DMS79 treated with DMSO at 0.1 percent for 48 hours (cell line): Measurements from ENCODE around the gene N4BP2.
"Not testable (repeated sequence)": the region's sequence is repeated elsewhere in the genome, so short reads cannot be mapped to it uniquely, and the experiment has no call there.

Source experiments
- DNase-seq: peaks from one replicate; lab custom pipeline; 2025; lab: John Stamatoyannopoulos, UW

The N4BP2 gene

DNA sequence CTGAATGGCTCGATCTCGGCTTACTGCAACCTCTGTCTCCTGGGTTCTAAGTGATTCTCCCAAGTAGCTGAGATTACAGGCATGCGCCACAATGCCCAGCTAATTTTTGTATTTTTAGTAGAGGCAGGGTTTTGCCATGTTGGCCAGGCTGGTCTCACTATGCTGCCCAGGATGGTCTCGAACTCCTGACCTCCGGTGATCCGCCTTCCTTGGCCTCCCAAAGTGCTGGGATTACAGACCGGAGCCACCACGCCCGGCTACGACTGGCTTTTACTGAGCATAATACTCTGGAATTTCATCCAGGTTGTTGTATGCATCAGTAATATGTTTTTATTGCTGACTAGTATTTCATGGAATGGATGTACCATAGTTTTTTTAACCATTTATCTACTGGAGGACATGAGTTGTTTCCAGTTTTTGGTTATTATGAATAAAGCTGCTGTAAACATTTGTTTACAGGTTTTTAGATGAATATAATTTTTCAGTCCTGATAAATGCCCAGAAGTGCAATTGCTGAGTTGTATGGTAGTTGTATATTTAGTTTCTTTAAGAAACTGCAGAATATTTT lies 31.2 kb downstream of the N4BP2 start:
- DNase-seq = no peak

DNA sequence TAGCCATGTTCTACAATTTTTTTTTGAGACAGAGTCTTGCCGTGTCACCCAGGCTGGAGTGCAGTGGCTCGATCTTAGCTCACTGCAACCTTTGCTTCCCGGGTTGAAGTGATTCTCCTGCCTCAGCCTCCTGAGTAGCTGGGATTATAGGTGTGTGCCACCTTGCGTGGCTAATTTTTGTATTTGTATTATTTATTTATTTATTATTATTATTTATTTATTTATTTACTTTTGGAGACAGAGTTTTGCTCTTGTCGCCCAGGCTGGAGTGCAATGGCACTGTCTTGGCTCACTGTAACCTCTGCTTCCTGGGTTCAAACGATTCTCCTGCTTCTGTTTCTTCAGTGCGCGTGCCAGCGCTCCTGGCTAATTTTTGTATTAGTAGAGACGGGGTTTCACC lies 36.8 kb downstream of the N4BP2 start:
- not testable (repeated sequence) for DNase-seq

DNA sequence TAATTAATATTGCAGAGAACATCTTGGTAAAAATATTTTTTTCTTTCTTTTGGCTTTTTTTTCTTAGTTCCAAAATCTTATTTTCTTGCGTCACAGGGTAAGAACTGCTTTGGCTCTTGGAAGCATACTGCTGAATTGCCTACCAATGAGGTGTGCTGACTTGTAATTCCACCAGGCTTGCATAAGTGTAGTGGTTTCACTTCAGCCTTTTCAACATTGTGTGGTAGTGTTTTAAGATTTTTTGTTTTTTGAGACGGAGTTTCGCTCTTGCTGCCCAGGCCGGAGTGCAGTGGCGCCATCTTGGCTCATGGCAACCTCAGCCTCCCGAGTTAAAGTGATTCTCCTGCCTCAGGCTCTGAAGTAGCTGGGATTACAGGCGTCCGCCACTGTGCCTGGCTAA lies 42.4 kb downstream of the N4BP2 start:
- DNase-seq = no peak

DNA sequence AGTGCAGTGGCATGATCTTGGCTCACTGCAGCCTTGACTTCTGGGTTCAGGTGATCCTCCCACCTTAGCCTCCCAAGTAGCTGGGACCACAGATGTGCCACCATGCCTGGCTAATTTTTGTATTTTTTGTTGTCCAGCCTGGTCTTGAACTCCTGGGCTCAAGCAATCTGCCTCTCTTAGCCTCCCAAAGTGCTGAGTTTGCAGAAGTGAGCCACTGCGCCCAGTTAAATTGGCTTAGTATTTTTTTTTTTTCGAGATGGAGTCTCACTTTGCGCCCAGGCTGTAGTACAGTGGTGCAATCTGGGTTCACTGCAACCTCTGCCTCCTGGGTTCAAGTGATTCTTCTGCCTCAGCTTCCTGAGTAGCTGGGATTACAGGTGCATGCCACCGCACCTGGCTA lies 50.5 kb downstream of the N4BP2 start:
- not testable (repeated sequence) for DNase-seq

DNA sequence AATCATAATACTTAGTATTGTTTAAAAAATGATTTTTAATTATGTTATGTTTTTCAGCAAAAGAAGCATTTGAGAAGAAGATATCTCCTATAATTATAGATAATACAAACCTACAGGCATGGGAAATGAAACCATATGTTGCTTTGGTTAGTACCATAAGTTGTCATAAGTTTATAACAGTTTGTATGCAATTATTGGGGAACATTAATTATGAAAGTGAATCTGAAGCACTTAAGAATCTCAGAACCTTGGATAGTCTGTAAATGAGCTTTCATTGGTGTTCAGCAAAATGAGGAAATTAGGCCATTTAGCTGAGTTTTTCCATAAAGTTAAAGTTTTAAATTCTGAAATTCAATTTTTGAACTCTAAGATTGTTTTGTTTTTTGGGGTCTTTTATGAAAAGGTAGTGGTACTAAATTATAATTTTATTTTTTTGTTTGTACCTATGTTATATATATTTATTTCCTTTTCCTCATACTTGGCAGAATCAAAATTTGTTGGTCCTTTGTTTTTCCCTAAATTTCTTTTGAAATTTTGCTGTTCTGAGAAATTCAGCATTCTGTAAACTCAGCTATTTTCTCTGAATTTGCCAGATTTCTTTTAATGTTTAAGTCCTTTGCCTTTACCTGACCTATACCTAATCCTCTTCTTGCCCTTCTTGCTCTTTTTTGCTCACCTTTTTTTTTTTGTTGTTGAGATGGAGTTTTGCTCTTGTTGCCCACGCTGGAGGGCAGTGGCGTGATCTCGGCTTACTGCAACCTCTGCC lies 55.6 kb downstream of the N4BP2 start:
- DNase-seq = no peak

DNA sequence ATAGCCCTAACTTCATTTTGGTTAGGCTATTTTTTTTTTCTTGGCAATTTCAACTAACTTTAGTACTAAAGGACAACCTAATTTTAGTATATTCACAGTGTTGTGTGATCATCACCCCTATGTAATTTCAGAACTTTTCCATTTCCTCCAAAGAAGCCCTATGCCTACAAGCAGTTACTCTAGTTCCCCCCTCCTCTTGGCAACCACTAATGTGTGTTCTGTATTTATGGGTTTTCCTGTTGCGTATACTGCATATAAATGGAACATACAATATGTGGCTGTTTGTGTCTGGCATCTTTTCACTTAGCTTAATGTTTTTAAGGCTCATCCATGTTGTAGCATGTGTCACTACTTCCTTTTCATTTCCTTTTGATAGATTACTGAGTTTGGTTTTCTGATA lies 57.6 kb downstream of the N4BP2 start:
- no peak for DNase-seq

DNA sequence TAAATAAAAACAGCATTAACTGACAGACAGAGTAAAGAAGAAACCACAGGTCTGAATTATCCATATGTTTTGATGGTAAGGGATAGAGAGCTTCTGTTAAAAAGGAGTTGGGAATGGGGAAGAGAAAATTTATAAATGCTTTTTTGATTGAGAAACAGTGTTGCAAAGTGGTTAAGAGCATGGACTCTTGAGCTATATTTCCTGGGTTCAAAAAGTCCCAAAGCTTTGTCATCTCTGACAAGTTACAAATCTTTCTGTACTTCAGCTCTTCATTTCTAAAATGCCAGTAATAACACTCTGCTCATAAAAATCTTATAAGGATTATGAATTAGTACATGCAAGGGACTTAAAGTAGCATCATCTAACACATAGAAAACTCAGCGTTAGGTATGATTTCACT lies 62.2 kb downstream of the N4BP2 start:
- DNase-seq = no peak

DNA sequence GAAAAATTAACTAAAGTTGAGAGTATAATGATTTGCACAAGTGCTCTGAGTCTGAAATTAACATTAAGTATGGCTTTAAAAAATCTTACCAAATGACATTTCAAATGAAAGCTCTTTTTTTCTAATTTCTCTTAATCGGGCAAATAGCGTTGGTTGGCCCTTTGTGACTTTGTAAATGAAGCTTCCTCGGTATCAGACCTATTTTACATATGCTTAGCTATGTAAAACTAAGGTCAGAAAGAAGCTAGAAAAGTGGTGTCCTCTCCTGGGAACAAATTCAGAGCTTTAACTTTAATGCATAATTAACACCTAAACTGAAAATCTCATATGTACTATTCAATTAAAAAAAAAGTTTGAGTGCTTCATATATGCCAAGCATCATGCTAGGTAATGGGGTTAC lies 62.7 kb downstream of the N4BP2 start:
- no peak for DNase-seq

DNA sequence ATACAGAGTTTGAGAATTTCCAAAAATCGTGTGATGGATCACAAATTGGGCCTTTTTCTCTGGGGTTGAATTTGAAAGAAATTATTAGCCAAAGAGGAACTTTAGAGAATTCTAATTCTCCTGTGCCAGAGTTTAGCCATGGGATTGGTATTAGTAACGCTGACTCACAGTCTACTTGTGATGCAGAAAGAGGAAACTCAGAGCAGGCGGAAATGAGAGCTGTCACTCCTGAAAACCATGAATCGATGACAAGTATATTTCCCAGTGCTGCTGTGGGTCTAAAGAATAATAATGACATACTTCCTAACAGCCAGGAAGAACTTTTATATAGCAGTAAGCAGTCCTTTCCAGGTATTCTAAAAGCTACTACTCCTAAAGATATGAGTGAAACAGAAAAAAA lies 64.9 kb downstream of the N4BP2 start:
- no peak for DNase-seq

DNA sequence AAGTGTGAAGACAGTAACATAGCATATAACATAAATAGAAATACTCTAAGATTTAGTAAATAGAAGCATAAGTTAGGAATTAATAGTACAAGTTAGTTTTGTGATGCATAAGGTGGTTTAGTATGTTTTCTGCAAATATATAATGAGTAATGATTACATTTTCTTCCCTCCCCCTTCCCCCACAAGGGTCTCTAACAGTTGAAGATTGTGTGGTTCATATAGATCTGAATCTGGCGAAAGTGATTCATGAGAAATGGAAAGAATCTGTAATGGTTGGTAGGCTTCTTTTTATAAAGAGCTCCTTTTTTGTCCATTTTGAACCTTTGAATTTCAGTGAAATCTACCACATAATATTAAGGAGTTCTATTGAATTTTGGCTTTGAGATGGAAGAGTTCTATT lies 66.3 kb downstream of the N4BP2 start:
- DNase-seq = no peak

DNA sequence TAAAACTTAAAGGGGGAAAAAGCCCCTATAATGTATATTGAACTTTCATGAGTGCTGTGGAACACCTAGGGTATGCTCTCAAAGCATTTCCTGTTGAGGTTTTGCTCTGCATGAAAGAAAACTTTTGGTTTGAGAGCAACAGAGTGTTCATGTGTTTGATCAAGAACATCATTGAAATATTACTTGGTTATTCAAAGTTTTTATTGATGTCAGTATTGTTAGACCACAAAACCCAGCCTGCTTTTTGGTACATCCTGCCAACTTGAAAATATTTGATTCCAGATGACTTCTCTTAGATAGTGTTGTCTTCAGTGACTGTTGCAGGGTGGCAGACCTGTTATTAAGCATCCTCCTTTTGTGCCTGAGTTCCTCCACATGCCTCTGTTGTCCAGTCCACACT lies 68.0 kb downstream of the N4BP2 start:
- no peak for DNase-seq

DNA sequence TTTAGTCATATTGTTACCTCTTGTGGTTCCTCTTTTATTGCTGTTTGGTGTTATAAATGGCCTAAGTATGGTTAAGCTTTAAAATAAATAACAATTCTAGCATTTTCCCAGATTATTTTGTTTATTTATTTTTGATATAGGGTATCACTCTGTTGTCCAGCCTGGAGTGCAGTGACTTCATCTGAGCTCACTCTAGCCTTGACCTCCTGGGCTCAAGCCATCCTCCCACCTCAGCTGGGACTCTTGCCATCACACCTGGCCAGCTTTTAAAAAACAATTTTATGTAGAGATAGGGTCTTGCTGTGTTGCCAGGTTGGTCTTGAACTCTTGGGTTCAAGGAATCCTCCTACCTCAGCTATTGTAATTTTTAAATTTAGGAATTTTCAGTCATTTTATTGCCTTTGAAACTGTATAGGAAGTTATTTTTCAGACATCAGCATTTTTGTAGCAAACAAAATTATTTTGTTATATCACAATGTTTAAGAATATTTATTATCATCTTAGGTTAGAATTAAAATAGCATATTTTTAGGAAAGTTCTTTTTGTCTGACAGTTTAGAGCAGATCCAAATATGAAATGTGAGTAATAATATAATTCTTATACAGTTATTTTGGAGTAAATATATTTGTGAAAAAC lies 73.9 kb downstream of the N4BP2 start:
- DNase-seq = no peak

DNA sequence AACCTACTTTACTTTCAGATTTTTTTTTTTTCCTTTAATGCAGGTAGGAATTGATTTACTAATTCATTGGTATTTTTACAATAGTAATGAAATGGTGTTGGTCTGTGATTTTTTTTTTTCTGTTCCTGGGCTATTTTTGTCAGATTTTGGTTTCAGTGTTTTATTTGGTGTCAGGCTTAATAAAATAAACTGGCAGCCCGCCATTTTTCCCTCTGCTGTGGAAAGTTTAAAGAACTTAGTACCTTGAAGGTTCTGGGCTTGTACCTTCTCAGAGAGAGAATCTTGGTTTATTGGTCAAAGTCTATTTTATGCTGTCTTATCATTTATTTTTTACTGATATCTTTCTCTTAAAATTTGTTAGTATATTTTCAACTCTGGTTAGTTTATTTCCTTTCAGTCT lies 76.2 kb downstream of the N4BP2 start:
- no peak for DNase-seq

DNA sequence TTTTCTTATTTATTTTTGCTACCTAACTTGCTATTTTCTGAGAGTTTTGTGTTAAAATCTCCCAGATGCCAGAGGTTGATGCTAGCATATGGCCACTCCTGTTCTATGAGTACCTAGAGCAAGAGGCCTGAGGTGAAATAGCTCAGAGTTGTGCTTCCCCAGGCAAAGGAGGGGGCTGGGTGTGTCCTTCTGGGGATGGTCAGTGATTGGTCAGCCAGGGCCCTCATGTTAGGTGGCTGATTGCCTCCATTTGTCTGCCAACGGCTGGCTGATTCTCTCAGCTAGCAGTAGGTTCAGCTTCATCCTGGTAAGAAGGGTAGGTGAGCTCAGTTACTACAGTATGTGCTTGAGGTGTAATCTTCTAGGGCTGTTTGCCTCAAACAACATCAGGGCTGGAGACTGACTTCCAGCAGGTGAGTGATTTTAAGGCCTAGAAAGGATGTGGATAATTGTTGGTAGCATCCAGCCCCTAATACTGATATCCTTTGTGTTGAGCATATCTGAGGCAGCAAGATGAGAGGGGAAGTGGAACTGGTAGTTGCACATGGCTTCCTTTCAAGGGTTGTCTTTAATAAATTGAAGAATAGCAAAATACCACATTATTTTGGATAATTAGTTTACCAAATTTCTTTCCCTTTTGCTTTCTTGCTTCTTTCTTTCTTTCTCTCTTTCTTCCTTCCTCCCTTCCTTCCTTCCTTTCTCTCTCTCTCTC lies 77.7 kb downstream of the N4BP2 start:
- no peak for DNase-seq

DNA sequence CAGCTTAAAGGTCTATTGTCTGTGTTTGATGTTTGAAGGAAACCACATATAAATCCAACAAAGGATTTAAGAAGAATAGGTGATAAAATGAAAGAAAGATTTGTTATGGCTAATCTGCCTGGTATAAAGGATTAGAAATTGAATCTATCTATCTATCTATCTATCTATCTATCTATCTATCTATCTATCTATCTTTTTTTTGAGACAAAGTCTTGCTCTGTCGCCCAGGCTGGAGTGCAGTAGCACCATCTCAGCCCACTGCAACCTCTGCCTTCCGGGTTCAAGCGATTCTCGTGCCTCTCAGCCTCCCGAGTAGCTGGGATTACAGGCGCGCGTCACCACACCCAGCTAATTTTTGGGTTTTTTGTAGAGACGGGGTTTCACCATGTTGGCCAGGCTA lies 79.6 kb downstream of the N4BP2 start:
- DNase-seq = not testable (repeated sequence)

DNA sequence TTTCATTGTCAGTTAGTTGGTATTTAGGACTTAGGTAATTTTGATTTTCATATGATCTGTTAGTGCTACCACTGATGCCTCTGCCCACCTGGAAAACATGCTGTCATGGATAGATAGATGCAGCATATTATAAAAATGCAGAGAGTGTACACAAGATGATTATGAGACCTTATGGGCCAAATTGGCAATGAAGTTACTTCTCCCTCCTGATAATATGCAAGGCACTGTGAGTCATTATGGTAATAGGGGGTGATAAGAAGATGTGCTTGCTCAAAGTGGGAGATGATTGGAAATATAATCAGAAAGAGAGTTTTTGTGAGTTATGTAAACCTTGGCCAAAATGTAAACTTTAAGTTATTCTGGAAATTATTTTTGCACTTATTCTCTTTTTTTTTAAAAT lies 83.5 kb downstream of the N4BP2 start:
- no peak for DNase-seq

DNA sequence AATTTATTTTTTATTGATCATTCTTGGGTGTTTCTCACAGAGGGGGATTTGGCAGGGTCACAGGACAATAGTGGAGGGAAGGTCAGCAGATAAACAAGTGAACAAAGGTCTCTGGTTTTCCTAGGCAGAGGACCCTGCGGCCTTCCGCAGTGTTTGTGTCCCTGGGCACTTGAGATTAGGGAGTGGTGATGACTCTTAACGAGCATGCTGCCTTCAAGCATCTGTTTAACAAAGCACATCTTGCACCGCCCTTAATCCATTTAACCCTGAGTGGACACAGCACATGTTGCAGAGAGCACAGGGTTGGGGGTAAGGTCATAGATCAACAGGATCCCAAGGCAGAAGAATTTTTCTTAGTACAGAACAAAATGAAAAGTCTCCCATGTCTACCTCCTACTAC lies 83.9 kb downstream of the N4BP2 start:
- not testable (repeated sequence) for DNase-seq

DNA sequence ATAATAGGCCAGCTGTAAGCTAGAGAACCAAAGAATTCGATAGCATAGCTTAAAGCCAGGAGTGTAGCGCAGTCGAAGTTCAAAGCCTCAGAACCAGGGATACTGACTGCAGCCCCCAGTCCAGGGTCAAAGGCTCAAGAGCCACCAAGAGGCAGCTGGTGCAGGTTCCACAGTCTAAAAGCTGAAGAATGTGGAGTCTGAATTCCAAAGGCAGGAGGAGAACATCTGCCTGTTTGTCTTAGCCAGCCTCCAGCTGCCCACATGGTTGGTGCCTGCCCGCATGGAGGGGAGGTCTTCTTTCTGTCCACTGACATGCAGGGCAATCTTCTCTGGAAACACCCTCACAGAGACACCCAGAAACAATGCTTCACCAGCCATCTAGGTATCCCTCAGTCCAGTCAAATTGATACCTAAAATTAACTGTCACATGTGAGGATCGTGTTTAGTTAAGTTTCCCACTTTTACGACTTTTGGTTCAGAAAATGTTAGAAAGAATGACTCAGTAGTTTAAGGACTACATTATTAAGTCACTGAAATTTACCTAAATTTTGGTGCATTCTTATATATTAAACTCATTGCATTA lies 87.4 kb downstream of the N4BP2 start:
- no peak for DNase-seq

DNA sequence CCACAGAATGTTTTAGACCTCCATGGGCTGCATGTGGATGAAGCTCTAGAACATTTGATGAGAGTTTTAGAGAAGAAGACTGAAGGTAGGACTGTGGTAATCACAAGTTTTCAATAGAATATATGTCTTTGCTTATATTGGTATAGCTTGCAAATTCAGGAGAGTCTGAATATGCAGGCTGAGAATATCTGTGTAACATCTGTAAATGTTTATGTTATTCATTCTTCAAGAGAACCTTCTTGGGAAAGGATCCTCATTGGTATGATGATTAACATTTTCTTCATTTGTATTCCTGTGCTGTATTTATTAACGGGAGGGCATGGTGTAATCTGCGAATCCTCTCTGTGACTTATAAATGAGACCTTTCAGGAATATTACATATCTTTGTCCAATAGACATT lies 88.1 kb downstream of the N4BP2 start:
- DNase-seq = no peak

DNA sequence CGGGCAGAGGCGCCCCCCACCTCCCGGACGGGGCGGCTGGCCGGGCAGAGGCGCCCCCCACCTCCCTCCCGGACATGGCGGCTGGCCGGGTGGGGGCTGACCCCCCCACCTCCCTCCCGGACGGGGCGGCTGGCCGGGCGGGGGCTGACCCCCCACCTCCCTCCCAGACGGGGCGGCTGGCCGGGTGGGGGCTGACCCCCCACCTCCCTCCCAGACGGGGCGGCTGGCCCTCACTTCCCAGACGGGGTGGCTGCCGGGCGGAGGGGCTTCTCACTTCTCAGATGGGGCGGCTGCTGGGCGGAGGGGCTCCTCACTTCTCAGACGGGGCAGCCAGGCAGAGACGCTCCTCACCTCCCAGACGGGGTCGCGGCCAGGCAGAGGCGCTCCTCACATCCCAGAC lies 90.8 kb downstream of the N4BP2 start:
- not testable (repeated sequence) for DNase-seq

DNA sequence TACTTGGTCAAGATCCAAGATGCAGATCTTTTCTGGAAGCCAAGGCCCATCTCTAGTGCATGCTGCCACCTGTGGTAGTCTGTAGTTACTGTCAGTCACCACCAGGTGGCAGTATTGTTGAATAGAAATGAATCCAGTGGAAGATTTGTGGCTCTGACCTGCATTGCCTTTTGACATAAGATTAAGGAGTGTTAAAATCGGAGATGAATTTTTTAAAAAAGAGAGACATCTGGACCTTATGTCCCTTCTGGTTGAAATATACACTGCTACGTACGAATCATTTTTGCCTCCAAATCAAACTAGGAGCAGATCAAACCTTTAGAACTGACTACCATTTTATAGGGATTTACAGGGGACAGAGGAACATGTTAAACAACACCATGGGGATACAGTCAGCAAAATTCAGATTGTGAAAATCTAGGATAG lies 93.3 kb downstream of the N4BP2 start:
- peak; percentile 8 for DNase-seq

DNA sequence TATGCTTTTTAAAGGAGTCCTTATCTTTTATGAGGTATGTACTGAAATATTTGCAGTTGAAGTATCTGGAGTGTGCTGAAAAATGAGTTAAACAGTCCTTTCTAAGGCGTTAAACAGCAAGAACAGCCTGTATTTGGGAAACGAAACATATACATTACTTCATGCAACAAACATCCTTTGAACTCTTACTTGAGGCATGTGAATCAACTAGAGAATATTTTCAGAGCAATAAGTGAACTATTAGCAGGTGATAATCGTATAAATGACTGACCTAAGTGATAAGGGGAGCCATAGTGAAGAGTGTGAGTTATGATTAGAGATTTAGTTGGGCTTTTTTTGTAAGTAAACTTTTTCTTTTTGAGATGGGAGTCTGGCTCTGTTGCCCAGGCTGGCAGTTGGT lies 94.3 kb downstream of the N4BP2 start:
- DNase-seq = no peak

DNA sequence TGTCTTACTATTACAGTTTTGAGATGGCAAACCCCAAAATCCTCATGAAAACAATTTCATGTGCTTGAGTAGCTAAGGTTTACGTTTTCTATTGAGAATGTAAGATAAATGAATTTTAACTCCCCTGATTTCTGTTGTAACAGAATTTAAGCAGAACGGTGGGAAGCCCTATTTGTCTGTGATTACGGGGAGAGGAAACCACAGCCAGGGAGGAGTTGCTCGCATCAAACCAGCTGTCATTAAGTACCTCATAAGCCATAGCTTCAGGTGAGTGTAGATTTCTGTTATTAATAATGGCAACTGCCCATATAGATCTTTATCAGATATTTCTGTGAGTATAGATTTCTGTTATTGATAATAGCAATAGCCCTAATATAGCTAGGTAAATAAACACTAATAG lies 96.0 kb downstream of the N4BP2 start:
- DNase-seq = no peak
